Activated CD4-positive, alpha-beta T cell treated with anti-CD3 and anti-CD28 coated beads for 48 hours (primary cell): ENCODE results near the gene TAC1.
"Not testable (repeated sequence)": the region's sequence is repeated elsewhere in the genome, so short reads cannot be mapped to it uniquely, and the experiment has no call there.

Source experiments
- DNase-seq: peaks from one replicate; pipeline ENCODE4 v3.0.0-alpha.2; 2020

TAC1 gene

GRCh38 chr7:97731736-97732564 is at the start of gene TAC1:
TSS of gene TAC1 (plus strand) at chr7:97732086. CDS start at chr7:97732613, 527 bp downstream.
- peak; percentile 5 for DNase-seq

GRCh38 chr7:97685952-97686351 is 45.9 kb upstream of the TAC1 start:
- no peak for DNase-seq

DNA sequence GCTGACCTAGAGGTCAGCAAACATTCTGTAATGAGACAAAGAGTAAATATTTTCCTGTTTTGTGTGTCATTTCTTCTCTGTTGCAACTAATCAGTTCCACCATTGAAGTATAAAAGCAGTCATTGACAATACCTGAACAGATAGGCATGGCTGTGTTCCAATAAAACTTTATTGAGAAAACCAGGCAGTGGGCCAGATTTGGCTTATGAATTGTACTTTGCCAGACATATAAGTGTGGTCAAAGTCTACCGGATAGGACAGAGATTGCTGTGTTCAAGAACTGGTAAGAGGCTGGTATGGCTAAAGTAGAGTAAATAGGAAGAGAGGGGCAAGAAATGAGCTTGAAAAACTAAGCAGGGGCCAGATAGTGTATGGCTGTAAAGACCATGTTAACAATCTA is 38.3 kb upstream of the TAC1 start:
- DNase-seq: no peak

DNA sequence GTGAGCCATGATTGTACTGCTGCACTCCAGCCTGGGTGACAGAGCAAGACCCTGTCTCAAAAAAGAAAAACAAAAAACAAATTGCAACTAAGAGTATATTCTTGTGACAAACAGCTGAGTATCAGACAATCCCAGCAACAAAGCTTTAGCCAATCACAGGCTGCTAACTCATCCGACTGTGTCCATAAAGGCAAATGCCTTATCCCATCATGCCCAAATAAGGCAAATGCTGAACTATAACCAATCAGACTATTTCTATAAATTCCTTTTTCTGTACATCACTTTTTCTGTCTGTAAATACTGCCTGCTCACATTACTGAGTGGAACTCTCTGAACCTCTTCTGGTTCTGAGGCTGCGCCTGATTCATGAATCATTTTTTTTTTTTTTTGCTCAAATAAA is 37.5 kb upstream of the TAC1 start:
- DNase-seq: no peak

- no peak for DNase-seq
Observed at GRCh38 chr7:97697396-97697795, 34.5 kb upstream of the TAC1 start.

GRCh38 chr7:97722386-97722785 is 9.5 kb upstream of the TAC1 start:
- no peak for DNase-seq

DNA sequence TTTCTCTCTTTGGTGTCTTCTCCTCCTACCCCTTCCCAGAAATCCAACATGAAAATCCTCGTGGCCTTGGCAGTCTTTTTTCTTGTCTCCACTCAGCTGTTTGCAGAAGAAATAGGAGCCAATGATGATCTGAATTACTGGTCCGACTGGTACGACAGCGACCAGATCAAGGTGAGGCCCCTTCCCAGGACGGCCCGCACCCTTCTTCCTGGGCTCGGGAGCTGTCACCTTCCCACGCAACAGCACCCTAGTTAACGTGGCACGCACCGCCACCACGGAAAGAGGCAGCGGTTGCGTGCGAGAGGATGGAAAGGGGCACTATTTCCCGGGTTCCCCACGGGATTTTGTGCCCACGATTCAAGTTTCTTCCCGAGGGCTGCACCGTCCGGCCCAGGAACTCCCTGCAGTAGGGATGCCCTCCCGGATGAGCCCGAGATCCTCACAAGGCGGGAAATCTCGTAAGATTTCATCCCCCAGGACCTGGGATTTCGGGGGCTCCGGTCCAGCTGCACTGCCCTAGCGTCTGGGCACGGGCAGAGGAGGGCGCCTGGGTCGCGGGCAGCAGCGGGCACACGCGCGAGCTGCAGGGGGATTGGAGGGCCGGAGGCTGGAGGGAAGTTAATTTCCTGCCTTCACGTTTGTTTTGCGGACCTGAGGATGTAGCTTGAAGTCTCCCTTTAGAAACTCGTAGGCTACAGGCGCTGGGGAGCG is 834 bp downstream of the TAC1 start:
- no peak for DNase-seq

GRCh38 chr7:97733276-97734161 is 1.6 kb downstream of the TAC1 start:
- peak; percentile 16 for DNase-seq

- DNase-seq: no peak
Observed at GRCh38 chr7:97734255-97734654, 2.4 kb downstream of the TAC1 start.

GRCh38 chr7:97735075-97735474 is 3.2 kb downstream of the TAC1 start:
- DNase-seq: no peak

- no peak for DNase-seq
Observed at GRCh38 chr7:97748482-97748881, 16.6 kb downstream of the TAC1 start.

DNA sequence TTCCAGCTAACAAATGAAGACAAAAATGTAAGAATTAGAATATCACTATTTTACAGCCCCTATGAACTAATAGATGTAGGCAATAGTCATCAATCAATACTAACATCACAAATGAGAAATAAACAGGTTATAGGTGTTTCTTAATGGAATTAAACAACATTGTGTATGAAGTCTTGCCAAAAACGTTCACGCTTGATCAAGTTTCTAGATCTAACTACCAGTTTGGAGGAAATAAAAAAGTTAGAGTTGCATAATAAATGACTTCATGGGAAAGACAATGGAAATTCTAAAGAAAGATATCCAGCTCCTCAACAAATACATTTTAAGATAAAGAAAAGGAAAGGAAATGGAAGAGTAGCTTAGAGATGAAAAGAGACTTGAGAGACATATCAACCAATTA is 19.7 kb downstream of the TAC1 start:
- no peak for DNase-seq

DNA sequence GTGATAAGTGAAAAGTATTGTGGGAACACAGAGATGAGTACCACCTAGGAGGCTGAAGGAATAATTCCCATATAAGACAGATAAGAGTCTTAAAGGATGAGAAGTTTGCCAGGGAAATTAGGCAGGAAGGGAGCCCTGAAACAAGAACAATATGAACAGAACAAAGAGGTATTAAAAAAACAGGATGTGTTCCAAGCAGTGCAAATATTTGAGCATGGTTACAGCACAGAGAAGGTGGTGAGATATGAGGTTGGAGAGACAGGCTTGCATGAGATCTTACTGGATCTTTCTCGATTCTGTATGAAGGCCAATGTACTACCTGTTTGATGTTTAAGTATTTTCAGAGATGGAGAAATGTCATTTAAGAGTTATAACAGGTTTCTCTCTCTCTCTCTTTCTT is 20.3 kb downstream of the TAC1 start:
- no peak for DNase-seq

DNA sequence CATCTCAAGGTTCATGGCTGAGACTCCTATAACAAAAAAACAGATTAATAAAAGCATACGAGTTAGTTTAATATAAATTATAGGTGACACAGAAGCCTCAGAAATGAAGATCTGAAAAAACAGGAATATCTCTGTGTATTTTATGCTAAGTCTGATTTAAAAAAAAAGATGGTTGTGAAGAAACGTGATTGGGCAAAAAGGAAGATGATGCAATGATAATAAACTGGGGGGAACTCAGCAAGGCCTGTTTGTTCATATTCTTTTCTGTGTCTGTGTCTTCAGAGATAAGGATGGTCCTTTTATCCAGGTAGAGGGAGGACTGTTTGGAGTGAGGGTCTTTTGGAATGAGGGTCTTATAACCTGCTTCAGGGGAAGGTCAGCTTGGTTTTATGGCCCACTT is 25.9 kb downstream of the TAC1 start:
- no peak for DNase-seq

- no peak for DNase-seq
Observed at GRCh38 chr7:97770850-97771249, 39.0 kb downstream of the TAC1 start.

GRCh38 chr7:97771576-97771975 is 39.7 kb downstream of the TAC1 start:
- DNase-seq: no peak

GRCh38 chr7:97772045-97772901 is 40.4 kb downstream of the TAC1 start:
- no peak for DNase-seq

GRCh38 chr7:97786398-97786797 is 54.5 kb downstream of the TAC1 start:
- DNase-seq: not testable (repeated sequence)
